SK-N-SH (cell line): ENCODE measurements around the gene OAS1. TPM values are rescaled to one million over a fixed set of nuclear protein-coding genes. Genes with fewer than 3 reads are reported as not detected.

Experiments
- CTCF ChIA-PET: fragments of 300-600, 350-600 bp; formaldehyde crosslinking; extraction: SDS; loops from one replicate; lab custom pipeline; 2021; lab: Yijun Ruan, JAX
- POLR2A ChIA-PET: fragments of 350-600 bp; sonication (Branson Sonifier 250); formaldehyde crosslinking; extraction: SDS; loops from one replicate; lab custom pipeline; 2020; ENCODE audit warnings: antibody characterized with exemption, inconsistent platforms; lab: Yijun Ruan, JAX
- DNase-seq: peaks from one replicate; pipeline ENCODE4 v3.0.0; 2012
- H2AFZ ChIP-seq: fragments of 200-600 bp; sonication (generic); 2 replicates; pipeline ENCODE4 v1.8.1; 2016; ENCODE audit warnings: antibody characterized with exemption, mild to moderate bottlenecking, low read depth
- H3F3A ChIP-seq: fragments of 200-600 bp; sonication (generic); replicated peaks from 2 replicates; pipeline ENCODE3; 2016; ENCODE audit warnings: antibody characterized with exemption, mild to moderate bottlenecking; ENCODE audit not compliant: insufficient read depth
- H3K27ac ChIP-seq, 2 experiments: fragments of 200-500 bp in 1 of 2; fragments of 200-600 bp in 1 of 2; sonication (Bioruptor generic) in 1 of 2; sonication (generic), shearing (Covaris generic) in 1 of 2; 2 replicates each; pipeline versions ENCODE4 v1.5.1 to v1.6.1; 2014 to 2016; ENCODE audit warnings: low read depth in 2 of 2, inconsistent platforms in 1 of 2, low read length in 1 of 2, mild to moderate bottlenecking in 1 of 2, mixed read lengths in 1 of 2
- H3K27me3 ChIP-seq: fragments of 200-600 bp; sonication (generic), shearing (Covaris generic); 2 replicates; pipeline ENCODE4 v1.6.1; 2016; ENCODE audit warnings: mixed run types; ENCODE audit not compliant: insufficient read depth
- H3K36me3 ChIP-seq, 2 experiments: fragments of 200-500 bp in 1 of 2; fragments of 200-600 bp in 1 of 2; sonication (Bioruptor generic) in 1 of 2; sonication (generic) in 1 of 2; replicated peaks in 1 of 2; 2 replicates each; pipeline versions ENCODE3 to v1.5.1; 2014 to 2016; ENCODE audit warnings: low read length in 1 of 2, mild to moderate bottlenecking in 1 of 2; ENCODE audit not compliant: insufficient read depth in 2 of 2, control insufficient read depth in 1 of 2
- H3K4me1 ChIP-seq, 2 experiments: fragments of 200-500 bp in 1 of 2; fragments of 200-600 bp in 1 of 2; sonication (Bioruptor generic) in 1 of 2; sonication (generic), shearing (Covaris generic) in 1 of 2; 2 replicates each; pipeline versions ENCODE4 v1.5.1 to v1.6.1; 2014 to 2016; ENCODE audit warnings: low read depth in 1 of 2, low read length in 1 of 2, mixed run types in 1 of 2; ENCODE audit not compliant: insufficient read depth in 2 of 2, control insufficient read depth in 1 of 2
- H3K4me2 ChIP-seq: fragments of 200-600 bp; sonication (generic), shearing (Covaris generic); 2 replicates; pipeline ENCODE4 v1.6.1; 2017; ENCODE audit warnings: mixed run types
- H3K4me3 ChIP-seq, 2 experiments: fragments of 200-500 bp in 1 of 2; fragments of 200-600 bp in 1 of 2; sonication (Bioruptor generic) in 1 of 2; sonication (generic), shearing (Covaris generic) in 1 of 2; 2 replicates each; pipeline versions ENCODE4 v1.5.1 to v1.8.1; 2014 to 2016; ENCODE audit warnings: low read depth in 2 of 2, inconsistent platforms in 1 of 2, low read length in 1 of 2, mild to moderate bottlenecking in 1 of 2, mixed read lengths in 1 of 2, moderate library complexity in 1 of 2
- H3K79me2 ChIP-seq: fragments of 200-600 bp; sonication (generic); 2 replicates; pipeline ENCODE4 v1.8.1; 2017; ENCODE audit warnings: mild to moderate bottlenecking; ENCODE audit not compliant: insufficient read depth
- H3K9ac ChIP-seq: fragments of 200-600 bp; sonication (generic); 2 replicates; pipeline ENCODE4 v1.6.1; 2017; ENCODE audit warnings: mixed run types
- H3K9me2 ChIP-seq: fragments of 200-600 bp; sonication (generic); 2 replicates; pipeline ENCODE4 v1.6.1; 2017; ENCODE audit warnings: mixed run types
- H3K9me3 ChIP-seq: fragments of 200-600 bp; sonication (generic); 2 replicates; pipeline ENCODE4 v1.6.1; 2017; ENCODE audit warnings: mixed run types, mild to moderate bottlenecking, moderate library complexity
- H4K20me1 ChIP-seq: fragments of 200-600 bp; sonication (generic); 2 replicates; pipeline ENCODE4 v1.6.1; 2017; ENCODE audit warnings: mild to moderate bottlenecking, mixed run types; ENCODE audit not compliant: insufficient read depth
- CHD2 ChIP-seq: fragments of 150-350 bp; IDR thresholded peaks from 2 replicates; pipeline ENCODE4 v1.6.1; 2018; ENCODE audit warnings: low read length; ENCODE audit not compliant: partially characterized antibody
- EP300 ChIP-seq, 2 experiments: IDR thresholded peaks; 2 replicates each; pipeline versions ENCODE4 v1.4.0 to v1.6.1; 2012; ENCODE audit warnings: borderline replicate concordance in 1 of 2, low read depth in 1 of 2, low read length in 1 of 2
- FOSL2 ChIP-seq: IDR thresholded peaks from 2 replicates; pipeline ENCODE4 v1.4.0; 2012; ENCODE audit warnings: low read depth, mild to moderate bottlenecking, moderate library complexity, borderline replicate concordance
- GABPA ChIP-seq: IDR thresholded peaks from 2 replicates; pipeline ENCODE4 v1.4.0; 2012; ENCODE audit warnings: low read depth, mild to moderate bottlenecking
- GATA2 ChIP-seq: sonication (generic); formaldehyde crosslinking; IDR thresholded peaks from 2 replicates; pipeline ENCODE4 v1.5.0; 2020; ENCODE audit warnings: mild to moderate bottlenecking, missing genetic modification reagents
- JUND ChIP-seq: IDR thresholded peaks from 2 replicates; pipeline ENCODE4 v1.4.0; 2012
- MEF2A ChIP-seq: IDR thresholded peaks from 2 replicates; pipeline ENCODE4 v1.4.0; 2012; ENCODE audit warnings: low read depth, borderline replicate concordance
- RAD21 ChIP-seq: IDR thresholded peaks from 2 replicates; pipeline ENCODE4 v1.6.1; 2012; ENCODE audit warnings: mild to moderate bottlenecking, low read length
- RCOR1 ChIP-seq: fragments of 150-350 bp; IDR thresholded peaks from 2 replicates; pipeline ENCODE4 v1.6.1; 2017; ENCODE audit warnings: antibody characterized with exemption, low read length
- RXRA ChIP-seq: IDR thresholded peaks from 2 replicates; pipeline ENCODE4 v1.4.0; 2012; ENCODE audit warnings: low read depth, mild to moderate bottlenecking, borderline replicate concordance
- SIN3A ChIP-seq: IDR thresholded peaks from 2 replicates; pipeline ENCODE4 v1.6.1; 2012; ENCODE audit warnings: low read depth, mild to moderate bottlenecking, low read length, moderate library complexity, borderline replicate concordance
- SMC3 ChIP-seq: IDR thresholded peaks from 2 replicates; pipeline ENCODE4 v1.6.1; 2012; ENCODE audit warnings: low read depth, low read length, improper control_type of control experiment
- TAF1 ChIP-seq: IDR thresholded peaks from 2 replicates; pipeline ENCODE4 v1.6.1; 2012; ENCODE audit warnings: low read depth, mild to moderate bottlenecking, low read length, moderate library complexity, borderline replicate concordance
- TCF12 ChIP-seq: IDR thresholded peaks from 2 replicates; pipeline ENCODE4 v1.4.0; 2012
- TEAD4 ChIP-seq: IDR thresholded peaks from 2 replicates; pipeline ENCODE4 v1.4.0; 2012; ENCODE audit warnings: mild to moderate bottlenecking, borderline replicate concordance; ENCODE audit not compliant: insufficient read depth
- YY1 ChIP-seq: IDR thresholded peaks from 2 replicates; pipeline ENCODE4 v1.4.0; 2012; ENCODE audit warnings: low read depth, mild to moderate bottlenecking
- WGBS: methylation state at CpG from one replicate; pipeline ENCODE4 v1.1.6; 2017; ENCODE audit warnings: low lambda C conversion rate; 5-methylcytosine and 5-hydroxymethylcytosine counted together
- polyA plus RNA-seq, 3 experiments: library from polyadenylated mRNA; depleted of rRNA; stranded (reverse); fragments of >200 nt; gene quantifications; 2 replicates each; pipeline ENCODE4 v1.2.3, GENCODE V29; 2012
- TF ChIP-seq, protein P1 (sequence below): fragments of 150-350 bp; IDR thresholded peaks from 2 replicates; pipeline ENCODE4 v1.6.1; 2017; ENCODE audit warnings: antibody characterized with exemption, low read length, low read depth, borderline replicate concordance
- TF ChIP-seq, protein P2 (sequence below): IDR thresholded peaks from 2 replicates; pipeline ENCODE4; 2012

The OAS1 gene
- polyA plus RNA-seq, 1 of the 3 experiments (the other 2 are of a cell fraction), result 1.1 TPM

DNA sequence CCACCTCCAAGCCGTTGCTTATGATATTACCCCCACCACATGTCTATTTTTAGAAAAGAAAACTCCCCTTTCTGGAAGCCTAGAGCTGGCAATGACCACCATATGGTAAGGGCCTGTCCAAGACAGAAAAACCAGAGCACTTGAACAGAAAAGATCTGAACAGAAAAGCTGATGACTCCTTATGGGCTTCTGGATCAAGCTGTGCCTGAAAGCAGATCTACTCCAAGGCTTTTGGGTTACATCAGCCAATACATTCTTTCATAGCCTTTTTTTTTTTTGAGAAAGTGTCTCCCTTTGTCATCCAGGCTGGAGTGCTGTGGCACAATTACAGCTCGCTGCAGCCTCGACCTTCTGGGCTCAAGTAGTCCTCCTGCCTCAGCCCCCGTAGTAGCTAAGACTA, 54.8 kb downstream of the OAS1 start:
- Histone ChIP-seq H3K79me2 (no peaks in the 10 kb centered on the region), H3K9me3 (no peaks in the 10 kb centered on the region), H3K27ac (no peak overlapping the region), H3K4me2 (no peak overlapping the region), H3F3A (no peaks in the 10 kb centered on the region), H3K9ac (no peak overlapping the region), H3K9me2 (no peaks in the 10 kb centered on the region), H3K36me3 (no peaks in the 10 kb centered on the region), H4K20me1 (no peaks in the 10 kb centered on the region), H3K27me3 (no peaks in the 10 kb centered on the region), H3K4me1 (no peaks in the 10 kb centered on the region), H3K4me3 (no peak overlapping the region), H2AFZ (no peak overlapping the region)
- TF ChIP-seq CHD2 (no peak), YY1 (no peak), FOSL2 (no peak), MEF2A (no peak), EP300 (IDR thresholded peaks at IDR 0.05; ENCODE audit: borderline replicate concordance in 1 of 2, low read depth in 1 of 2, low read length in 1 of 2) (no peak), GABPA (no peak), RCOR1 (no peak), SMC3 (no peak)
- TF ChIP-seq, protein P1, sequence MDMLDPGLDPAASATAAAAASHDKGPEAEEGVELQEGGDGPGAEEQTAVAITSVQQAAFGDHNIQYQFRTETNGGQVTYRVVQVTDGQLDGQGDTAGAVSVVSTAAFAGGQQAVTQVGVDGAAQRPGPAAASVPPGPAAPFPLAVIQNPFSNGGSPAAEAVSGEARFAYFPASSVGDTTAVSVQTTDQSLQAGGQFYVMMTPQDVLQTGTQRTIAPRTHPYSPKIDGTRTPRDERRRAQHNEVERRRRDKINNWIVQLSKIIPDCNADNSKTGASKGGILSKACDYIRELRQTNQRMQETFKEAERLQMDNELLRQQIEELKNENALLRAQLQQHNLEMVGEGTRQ, result no peak
- TF ChIP-seq, protein P2, sequence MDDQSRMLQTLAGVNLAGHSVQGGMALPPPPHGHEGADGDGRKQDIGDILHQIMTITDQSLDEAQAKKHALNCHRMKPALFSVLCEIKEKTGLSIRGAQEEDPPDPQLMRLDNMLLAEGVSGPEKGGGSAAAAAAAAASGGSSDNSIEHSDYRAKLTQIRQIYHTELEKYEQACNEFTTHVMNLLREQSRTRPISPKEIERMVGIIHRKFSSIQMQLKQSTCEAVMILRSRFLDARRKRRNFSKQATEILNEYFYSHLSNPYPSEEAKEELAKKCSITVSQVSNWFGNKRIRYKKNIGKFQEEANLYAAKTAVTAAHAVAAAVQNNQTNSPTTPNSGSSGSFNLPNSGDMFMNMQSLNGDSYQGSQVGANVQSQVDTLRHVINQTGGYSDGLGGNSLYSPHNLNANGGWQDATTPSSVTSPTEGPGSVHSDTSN, result no peak
- no peak for DNase-seq
- ChIA-PET POLR2A (no interaction called here), CTCF (interaction anchor here (1.6 to 3.6 kb wide), 2 partner anchors 31 to 69 kb away, joined by 3 to 13 read pairs; no protein-coding TSS in a partner anchor)
- 66% methylated on average over 4 of the region's 4 CpGs for WGBS

DNA sequence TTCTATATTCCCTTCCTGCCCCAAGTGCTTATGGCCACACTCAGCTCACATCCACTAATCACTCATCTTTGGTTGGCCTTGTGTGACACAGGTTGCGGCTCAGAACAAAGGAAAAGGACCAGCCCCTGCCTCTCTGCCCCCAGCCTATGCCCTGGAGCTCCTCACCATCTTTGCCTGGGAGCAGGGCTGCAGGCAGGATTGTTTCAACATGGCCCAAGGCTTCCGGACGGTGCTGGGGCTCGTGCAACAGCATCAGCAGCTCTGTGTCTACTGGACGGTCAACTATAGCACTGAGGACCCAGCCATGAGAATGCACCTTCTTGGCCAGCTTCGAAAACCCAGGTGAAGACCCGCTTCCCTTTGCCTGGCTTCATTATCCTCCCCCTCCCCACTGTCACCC, 55.8 kb downstream of the OAS1 start:
- Histone ChIP-seq H3K79me2 (no peaks in the 10 kb centered on the region), H3K9me3 (no peaks in the 10 kb centered on the region), H3K27me3 (no peaks in the 10 kb centered on the region), H3K27ac (no peak overlapping the region), H3K4me1 (no peaks in the 10 kb centered on the region), H3K9ac (no peak overlapping the region), H3K4me2 (no peak overlapping the region), H3K9me2 (no peaks in the 10 kb centered on the region), H2AFZ (no peak overlapping the region), H3K4me3 (no peak overlapping the region), H4K20me1 (no peaks in the 10 kb centered on the region), H3F3A (no peaks in the 10 kb centered on the region), H3K36me3 (no peaks in the 10 kb centered on the region)
- ChIA-PET POLR2A (no interaction called here), CTCF (interaction anchor here (1.6 to 3.6 kb wide), 2 partner anchors 30 to 68 kb away, joined by 3 to 13 read pairs; no protein-coding TSS in a partner anchor)
- 73% methylated on average over 5 of the region's 7 CpGs for WGBS
- TF ChIP-seq TCF12 (no peak), TAF1 (no peak), GATA2 (CRISPR knock-in tag) (no peak), JUND (no peak), SIN3A (no peak), RXRA (no peak), RAD21 (no peak), TEAD4 (no peak), GABPA (no peak), EP300 (IDR thresholded peaks at IDR 0.05; ENCODE audit: borderline replicate concordance in 1 of 2, low read depth in 1 of 2, low read length in 1 of 2) (no peak)
- TF ChIP-seq, protein P2, result no peak
- DNase-seq, result no peak
